ENCODE data around the gene PRKACA. TPM values are rescaled to one million over a fixed set of nuclear protein-coding genes. Genes with fewer than 3 reads are reported as not detected.

The PRKACA gene
- total RNA-seq (10 to 100 TPM; 35.2 to 38.5 TPM), total RNA-seq (9.1 to 9.4 reads per million in 2 donors)

DNA sequence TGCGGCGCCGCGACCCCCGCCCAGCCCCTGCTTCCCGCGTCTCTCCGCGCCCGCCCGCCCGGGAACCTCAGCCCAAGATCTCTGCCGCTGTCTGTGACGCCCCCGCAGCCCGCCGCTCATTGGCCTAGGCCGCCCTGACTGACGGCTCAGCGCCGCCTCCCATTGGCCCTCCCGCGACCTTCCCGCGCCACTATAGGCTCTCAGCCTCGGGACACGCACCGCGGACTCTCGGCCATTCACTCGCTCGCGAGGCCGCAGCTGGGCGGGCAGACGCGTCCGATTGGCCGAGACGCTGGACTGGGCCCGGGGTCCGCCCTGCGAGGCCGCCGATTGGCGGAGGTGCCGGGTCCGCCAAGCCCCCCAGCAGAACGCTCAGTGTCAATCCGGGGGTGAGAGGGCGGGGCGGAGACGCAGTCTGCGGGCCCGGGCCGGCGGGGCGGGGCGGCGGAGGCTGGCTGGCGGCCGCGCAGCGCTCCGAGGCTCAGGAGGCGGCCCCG is at the start of gene PRKACA:
Gene PRKACA (minus strand): TSS at position 95 of the 497 bp plus-strand sequence. CDS start 215 bp downstream, outside the sequence.
- DNase-seq = peak; percentile 96 to 98 (median 98)
- no peaks in the 10 kb centered on the region for H3K9me3 ChIP-seq (ENCODE audit: control insufficient read depth, low read length, poor library complexity, severe bottlenecking)
- Mint-ChIP-seq H3K4me1 (peaks cover 35% of the 10 kb centered on the region), H3K36me3 (ENCODE audit: low read depth) (no peaks in the 10 kb centered on the region), H3K27ac (peak within 1 kb of the TSS; percentile 91), H3K4me3 (peak within 1 kb of the TSS; percentile 97), H3K27me3 (no peaks in the 10 kb centered on the region)
- ATAC-seq = peak; percentile 95

DNA sequence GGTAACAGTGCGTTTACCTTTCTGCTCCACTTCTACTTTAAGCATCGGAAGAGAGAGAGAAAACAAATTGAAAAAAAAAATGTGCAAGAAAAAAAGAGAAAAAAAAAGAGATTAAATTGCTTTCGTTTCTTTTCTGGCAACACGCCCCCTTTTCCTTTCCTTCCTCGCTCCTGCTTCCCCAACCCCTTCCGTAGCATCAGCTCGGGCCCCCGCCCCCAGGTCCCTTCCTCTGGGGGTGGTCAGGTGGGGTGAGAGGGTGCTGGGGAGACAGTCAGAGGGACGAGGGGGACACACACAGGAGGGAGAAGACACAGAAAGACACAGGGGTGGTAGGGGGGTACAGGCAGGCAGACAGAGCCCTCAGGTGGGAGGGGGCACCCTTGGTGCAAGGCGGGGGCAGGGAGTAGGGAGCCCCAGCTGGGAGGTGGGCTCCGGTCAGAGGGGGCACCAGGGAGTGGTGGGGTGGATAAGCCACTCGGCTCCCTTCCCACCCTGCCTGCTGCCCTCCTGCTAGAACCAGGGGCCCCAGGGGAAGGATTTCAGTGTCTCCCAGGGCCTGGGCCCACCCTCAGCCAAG is 49.5 kb upstream of the PRKACA start:
- ATAC-seq (peak; percentile 29), DNase-seq (no peak)
- peaks cover 30% of the 10 kb centered on the region for H3K4me1 Mint-ChIP-seq
- peak overlapping the region; percentile 93 for H3K4me3 Mint-ChIP-seq
- no peaks in the 10 kb centered on the region for H3K27me3 Mint-ChIP-seq
- peaks cover 6% of the 10 kb centered on the region for H3K36me3 Mint-ChIP-seq (ENCODE audit: low read depth)
- H3K9me3 ChIP-seq (ENCODE audit: control insufficient read depth, low read length, poor library complexity, severe bottlenecking) = no peaks in the 10 kb centered on the region
- H3K27ac Mint-ChIP-seq = peak overlapping the region; percentile 93

DNA sequence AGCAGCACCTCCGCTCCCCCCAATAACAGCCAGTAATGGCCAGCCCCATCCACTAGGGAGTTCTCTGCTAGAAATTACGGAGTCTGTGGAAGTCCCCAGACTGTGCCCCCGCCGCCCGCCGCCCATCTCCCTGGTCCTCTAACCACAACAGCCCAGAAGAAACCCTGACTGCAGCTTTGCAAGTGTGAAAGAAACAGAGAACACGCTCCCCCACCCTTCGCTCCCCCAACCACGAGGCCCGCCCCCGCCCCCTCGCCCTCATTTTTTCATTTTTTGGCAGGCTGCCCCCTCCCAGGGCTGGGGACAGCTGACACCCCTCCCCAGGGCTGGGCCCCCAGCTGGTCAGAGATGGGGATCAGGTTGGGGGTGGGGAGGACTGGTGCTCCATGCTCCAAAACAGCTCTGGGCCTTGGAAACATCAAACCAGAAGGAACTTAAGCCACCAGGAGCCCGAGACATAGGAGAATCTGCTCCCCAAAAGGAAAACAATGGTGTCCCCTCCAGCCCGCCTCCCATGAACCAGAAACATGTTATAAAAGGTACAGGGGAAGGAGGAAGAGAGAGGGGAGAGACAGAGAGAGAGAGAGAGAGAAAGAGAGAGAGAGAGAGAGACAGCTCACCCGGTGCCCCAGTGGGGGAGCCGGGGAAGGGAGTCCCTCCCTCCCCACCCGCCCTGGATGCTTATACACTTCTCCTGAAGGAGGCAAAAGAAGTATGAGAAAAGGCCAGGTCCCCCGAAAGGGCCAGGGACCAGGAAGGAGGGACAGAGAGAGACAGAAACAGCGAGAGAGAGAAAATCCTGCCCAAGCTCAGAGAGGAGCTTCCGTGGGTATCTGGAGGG is 48.6 kb upstream of the PRKACA start:
- peak overlapping the region; percentile 93 for H3K27ac Mint-ChIP-seq
- ATAC-seq = peak; percentile 42

DNA sequence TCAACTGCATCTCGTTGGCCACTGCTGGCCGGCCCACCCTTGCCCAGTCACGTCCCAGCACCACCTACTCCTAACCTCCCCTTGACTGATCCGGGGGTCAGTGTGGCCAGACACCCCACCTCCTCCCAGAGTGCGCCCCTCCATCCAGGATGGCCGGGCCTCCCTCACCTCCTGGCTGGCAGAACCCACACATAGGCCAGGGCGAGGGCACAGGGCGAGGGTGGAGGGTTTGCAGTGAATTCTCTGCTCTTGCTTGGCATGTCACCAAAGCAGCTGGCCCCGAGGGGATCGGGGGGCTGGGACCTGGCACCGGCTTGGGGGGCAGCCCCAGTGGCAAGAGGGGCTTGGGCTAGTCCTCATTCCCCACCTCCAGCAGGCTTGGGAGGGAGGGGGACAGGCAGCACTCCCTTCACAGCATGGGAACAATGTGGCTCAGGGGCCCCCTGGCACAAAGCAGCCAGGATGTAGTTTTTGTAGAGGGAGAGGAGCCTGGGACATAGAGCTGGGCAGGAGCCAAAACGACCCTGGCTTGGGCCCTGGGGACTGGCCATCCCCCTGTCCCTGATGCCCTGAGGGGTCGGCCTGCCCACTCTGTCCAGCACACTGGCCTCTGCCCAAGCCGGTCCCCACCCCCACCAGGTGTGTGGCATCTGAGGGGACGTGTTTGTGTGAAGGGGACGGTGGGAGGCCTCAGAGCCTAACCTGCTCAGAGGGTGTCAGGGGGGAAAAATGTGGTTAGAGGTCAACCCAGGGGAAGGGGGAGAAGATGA is 47.3 kb upstream of the PRKACA start:
- DNase-seq (no peak), ATAC-seq (no peak)
- no peak overlapping the region for H3K27ac Mint-ChIP-seq
- H3K4me3 Mint-ChIP-seq = no peak overlapping the region
- H3K9me3 ChIP-seq (ENCODE audit: control insufficient read depth, low read length, poor library complexity, severe bottlenecking) = no peaks in the 10 kb centered on the region
- peaks cover 2% of the 10 kb centered on the region for H3K36me3 Mint-ChIP-seq (ENCODE audit: low read depth)
- peaks cover 26% of the 10 kb centered on the region for H3K4me1 Mint-ChIP-seq
- H3K27me3 Mint-ChIP-seq = no peaks in the 10 kb centered on the region

More for the DNA sequence above, 48.6 kb upstream of the PRKACA start:
- Mint-ChIP-seq H3K4me1 (peaks cover 30% of the 10 kb centered on the region), H3K27me3 (no peaks in the 10 kb centered on the region), H3K36me3 (ENCODE audit: low read depth) (peaks cover 6% of the 10 kb centered on the region), H3K4me3 (peak overlapping the region; percentile 93)
- H3K9me3 ChIP-seq (ENCODE audit: control insufficient read depth, low read length, poor library complexity, severe bottlenecking) = no peaks in the 10 kb centered on the region
- DNase-seq = no peak

DNA sequence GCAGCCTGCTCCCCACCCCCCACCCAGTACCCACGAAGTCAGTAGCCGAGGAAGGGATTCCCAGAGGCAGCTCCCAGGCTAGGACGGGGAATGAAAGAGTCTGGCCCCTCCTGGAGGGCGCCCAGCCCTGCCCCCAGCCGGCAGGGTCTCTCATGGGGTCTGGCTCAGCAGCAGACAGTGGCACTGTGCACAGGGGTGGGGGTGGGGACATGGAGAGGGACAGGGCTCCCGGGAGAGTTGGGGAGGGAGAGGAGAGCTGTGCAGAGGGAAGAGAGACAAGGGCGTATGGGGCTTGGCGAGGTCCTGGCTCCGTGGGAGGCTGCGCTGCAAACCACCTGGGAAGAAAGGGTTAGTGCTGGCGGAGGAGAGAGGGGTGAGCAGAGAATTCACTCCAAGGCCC is 46.5 kb upstream of the PRKACA start:
- ATAC-seq (no peak), DNase-seq (no peak)
- Mint-ChIP-seq H3K36me3 (ENCODE audit: low read depth) (no peaks in the 10 kb centered on the region), H3K27ac (peak overlapping the region; percentile 41), H3K4me3 (no peak overlapping the region), H3K4me1 (peaks cover 25% of the 10 kb centered on the region), H3K27me3 (no peaks in the 10 kb centered on the region)
- no peaks in the 10 kb centered on the region for H3K9me3 ChIP-seq (ENCODE audit: control insufficient read depth, low read length, poor library complexity, severe bottlenecking)

DNA sequence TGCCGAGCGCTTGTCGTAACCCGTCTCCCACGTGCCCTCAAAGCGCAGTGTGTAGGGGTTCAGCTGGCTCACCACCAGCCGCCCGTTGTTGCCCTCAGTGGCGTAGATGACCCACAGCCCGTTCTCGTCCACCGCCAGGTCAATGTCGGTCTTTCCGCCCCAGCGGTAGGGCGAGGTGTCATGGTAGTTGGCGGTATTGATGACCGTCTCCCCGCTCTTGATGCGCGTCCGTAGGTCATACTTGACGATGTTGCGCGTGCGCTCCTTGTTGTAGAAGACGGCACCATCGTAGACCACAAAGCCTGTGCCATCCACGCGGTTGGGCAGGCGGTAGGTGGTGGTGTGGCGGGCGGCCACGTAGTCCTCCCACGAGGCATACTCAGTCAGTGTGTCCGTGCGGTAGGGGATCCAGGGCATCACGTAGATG is 45.3 kb upstream of the PRKACA start:
- Mint-ChIP-seq H3K27me3 (no peaks in the 10 kb centered on the region), H3K27ac (no peak overlapping the region), H3K36me3 (ENCODE audit: low read depth) (no peaks in the 10 kb centered on the region), H3K4me3 (no peak overlapping the region), H3K4me1 (peaks cover 17% of the 10 kb centered on the region)
- no peaks in the 10 kb centered on the region for H3K9me3 ChIP-seq (ENCODE audit: control insufficient read depth, low read length, poor library complexity, severe bottlenecking)
- ATAC-seq (no peak), DNase-seq (no peak)

DNA sequence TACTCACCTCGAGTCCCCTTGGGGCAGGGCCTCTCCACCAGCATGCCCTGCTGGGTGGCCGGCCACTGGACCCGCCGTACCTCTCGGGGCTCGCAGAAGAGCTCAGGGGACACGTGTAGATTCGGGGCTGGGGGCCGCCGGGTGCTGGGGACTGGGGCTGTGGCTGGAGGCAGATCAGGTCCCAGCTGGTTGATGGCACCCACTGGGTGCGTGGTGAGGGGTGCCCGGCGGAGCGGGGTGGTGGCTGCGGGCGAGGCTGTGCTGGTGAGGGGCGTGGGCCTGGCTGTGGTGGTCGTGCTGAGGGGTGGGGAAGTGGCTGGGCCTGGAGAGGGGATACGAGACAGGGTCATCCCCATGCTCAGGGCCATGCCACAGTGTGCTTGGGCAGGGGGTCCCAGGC is 43.7 kb upstream of the PRKACA start:
- H3K27ac Mint-ChIP-seq = no peak overlapping the region
- no peak for ATAC-seq

DNA sequence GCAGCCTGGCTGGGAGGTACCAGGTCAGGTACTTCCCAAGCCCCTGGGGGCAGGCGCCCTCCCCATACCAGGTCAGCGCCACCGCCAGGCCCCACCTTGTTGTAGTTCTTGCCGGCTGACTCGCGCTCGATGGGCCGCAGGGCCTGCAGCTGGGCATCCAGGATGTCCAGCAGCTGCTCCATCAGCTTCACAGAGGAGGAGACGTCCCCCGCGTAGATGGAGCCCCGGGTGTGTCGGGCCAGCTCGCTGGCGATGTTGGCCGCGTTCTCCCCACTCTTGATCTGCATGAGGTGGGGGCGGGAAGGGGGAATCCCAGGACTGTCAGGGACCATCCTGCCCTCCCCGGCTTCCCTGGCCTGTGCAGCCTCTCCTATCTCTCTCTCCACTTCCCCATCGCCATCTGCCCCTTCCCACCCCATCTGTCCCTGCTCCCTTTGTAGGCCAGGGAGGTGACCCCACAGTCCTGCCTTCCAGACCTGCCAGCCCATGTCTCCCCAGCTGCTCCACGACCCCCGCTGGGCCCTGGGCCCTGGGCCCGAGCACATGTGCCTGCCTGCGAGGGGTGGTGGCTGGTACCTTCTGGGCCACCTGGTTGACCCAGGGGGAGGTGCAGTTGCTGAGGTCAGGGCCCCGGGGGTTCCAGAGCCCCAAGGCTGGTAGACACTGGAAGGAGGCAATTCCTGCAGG is 42.6 kb upstream of the PRKACA start:
- Mint-ChIP-seq H3K36me3 (ENCODE audit: low read depth) (peaks cover 2% of the 10 kb centered on the region), H3K4me1 (peaks cover 2% of the 10 kb centered on the region), H3K4me3 (no peak overlapping the region), H3K27ac (no peak overlapping the region), H3K27me3 (no peaks in the 10 kb centered on the region)
- no peaks in the 10 kb centered on the region for H3K9me3 ChIP-seq (ENCODE audit: control insufficient read depth, low read length, poor library complexity, severe bottlenecking)
- ATAC-seq (no peak), DNase-seq (no peak)

More for the DNA sequence above, 43.7 kb upstream of the PRKACA start:
- DNase-seq = no peak
- Mint-ChIP-seq H3K4me3 (no peak overlapping the region), H3K4me1 (peaks cover 5% of the 10 kb centered on the region), H3K27me3 (no peaks in the 10 kb centered on the region), H3K36me3 (ENCODE audit: low read depth) (peaks cover 2% of the 10 kb centered on the region)
- H3K9me3 ChIP-seq (ENCODE audit: control insufficient read depth, low read length, poor library complexity, severe bottlenecking) = no peaks in the 10 kb centered on the region

DNA sequence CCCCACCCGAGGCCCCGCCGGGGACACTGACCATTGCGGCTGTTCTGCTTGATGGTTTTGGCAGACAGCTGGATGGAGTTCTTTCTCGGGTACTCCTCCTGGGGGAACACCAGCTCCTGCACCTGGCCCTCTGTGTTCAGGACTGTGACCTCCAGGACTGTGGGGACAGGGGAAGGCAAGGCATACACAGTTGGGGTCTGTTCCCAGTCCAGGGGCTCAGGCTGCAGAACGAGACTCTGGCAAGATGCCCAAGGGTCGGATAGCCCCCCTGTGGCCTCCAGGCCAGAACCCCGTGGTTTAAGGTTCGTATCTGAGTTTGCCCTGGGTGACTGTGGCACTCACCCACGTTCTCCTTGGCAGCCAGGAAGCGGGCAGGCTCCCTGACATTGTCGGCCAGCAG is 41.5 kb upstream of the PRKACA start:
- Mint-ChIP-seq H3K27me3 (no peaks in the 10 kb centered on the region), H3K4me1 (no peaks in the 10 kb centered on the region), H3K4me3 (no peak overlapping the region), H3K36me3 (ENCODE audit: low read depth) (peaks cover 2% of the 10 kb centered on the region), H3K27ac (no peak overlapping the region)
- ATAC-seq (no peak), DNase-seq (no peak)
- H3K9me3 ChIP-seq (ENCODE audit: control insufficient read depth, low read length, poor library complexity, severe bottlenecking) = no peaks in the 10 kb centered on the region

DNA sequence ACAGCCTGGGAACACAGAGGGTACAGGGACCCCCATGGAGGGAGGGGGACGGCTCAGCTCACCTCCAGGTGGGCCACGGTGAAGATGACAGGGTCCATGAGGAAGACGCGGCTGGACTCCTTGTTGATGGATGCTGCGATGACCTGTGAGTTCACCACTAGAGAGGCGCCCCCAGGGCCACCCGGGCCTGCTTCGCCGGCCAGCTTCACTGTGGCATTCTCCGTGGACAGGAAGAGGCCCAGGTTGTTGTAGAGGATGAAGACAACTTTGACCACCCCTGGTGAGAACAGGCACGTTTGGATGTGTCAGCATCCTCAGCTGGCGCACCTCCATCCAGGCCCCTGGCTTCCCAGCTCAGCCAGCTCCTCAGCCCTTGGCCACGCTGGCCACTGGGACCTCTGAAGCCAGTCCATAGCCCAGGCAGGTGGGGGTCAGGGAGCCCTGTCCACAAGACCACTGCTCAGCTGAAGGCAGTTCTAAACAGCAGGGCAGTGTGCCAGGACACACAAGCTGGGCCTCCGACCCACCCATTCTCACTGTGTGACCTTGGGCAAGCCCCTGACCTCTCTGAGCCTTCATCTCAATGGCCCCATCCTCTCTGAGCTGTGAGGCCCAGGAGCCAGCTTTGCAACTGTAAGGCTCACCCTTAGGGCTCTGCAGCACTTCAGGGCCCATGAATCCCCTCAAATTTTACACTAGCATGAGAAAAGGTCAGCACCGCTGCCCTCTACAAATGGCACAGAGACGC is 40.9 kb upstream of the PRKACA start:
- Mint-ChIP-seq H3K27me3 (no peaks in the 10 kb centered on the region), H3K4me3 (no peak overlapping the region), H3K4me1 (no peaks in the 10 kb centered on the region), H3K36me3 (ENCODE audit: low read depth) (peaks cover 2% of the 10 kb centered on the region), H3K27ac (no peak overlapping the region)
- no peak for DNase-seq
- ATAC-seq = no peak
- H3K9me3 ChIP-seq (ENCODE audit: control insufficient read depth, low read length, poor library complexity, severe bottlenecking) = no peaks in the 10 kb centered on the region

DNA sequence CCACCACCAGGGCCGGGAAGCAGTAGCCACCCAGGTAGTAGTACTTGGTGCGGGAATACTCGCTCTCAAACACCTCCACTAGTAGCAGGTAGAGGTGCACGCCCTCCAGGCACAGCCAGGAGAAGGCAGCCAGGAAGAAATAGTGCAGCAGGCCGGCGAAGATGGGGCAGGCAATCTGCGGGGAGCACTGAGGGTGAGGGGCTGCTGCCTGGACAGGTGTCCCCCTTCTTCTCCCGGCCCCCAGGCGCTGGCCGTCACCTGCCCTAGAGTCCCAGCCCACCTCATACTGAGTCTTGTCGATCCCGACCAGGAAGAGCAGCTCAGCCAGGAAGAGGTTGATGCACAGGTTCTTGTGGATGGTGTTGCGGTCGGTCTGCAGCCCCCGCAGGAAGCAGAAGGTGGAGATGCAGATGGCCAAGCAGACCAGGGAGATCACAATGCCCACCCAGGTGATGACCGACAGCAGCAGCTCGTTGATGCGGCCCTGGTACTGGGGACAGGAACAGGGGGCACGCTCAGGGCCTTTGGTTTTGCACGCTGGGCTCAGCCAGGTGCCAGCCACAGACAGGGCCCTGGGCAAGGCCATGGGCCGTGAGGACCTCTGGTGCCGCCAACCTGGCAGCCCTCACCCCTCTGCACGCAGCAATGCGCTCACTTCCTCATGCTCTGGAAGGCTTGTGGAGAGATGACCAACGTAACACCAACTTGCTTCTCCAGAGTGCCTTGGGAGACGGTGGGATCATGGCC is 39.6 kb upstream of the PRKACA start:
- DNase-seq = no peak
- no peak overlapping the region for H3K27ac Mint-ChIP-seq
- peaks cover 2% of the 10 kb centered on the region for H3K36me3 Mint-ChIP-seq (ENCODE audit: low read depth)

DNA sequence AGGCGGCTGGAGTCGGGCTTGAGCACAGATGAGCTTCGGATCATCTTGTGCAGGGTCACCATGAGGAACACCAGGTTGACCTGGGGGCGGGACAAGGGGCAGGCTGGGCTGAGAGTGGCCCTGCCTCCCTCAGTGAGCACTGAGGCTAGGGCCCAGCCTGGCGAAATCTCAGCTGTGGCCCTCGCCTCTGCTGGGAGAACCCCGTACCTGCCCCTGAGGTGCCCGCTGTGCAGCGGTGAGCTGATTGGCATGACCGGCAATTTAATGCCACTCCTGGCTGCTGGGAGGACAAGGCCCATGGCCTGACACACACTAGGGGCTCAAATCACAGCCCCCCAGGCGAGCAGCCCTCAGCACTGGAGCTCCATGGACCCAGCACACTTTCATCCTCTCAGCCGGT is 38.6 kb upstream of the PRKACA start:
- H3K9me3 ChIP-seq (ENCODE audit: control insufficient read depth, low read length, poor library complexity, severe bottlenecking) = no peaks in the 10 kb centered on the region
- no peak for DNase-seq
- H3K36me3 Mint-ChIP-seq (ENCODE audit: low read depth) = peaks cover 2% of the 10 kb centered on the region
- ATAC-seq = no peak
- H3K27me3 Mint-ChIP-seq = no peaks in the 10 kb centered on the region
- peaks cover 4% of the 10 kb centered on the region for H3K4me1 Mint-ChIP-seq
- no peak overlapping the region for H3K4me3 Mint-ChIP-seq
- no peak overlapping the region for H3K27ac Mint-ChIP-seq

More for the DNA sequence above, 39.6 kb upstream of the PRKACA start:
- no peak for ATAC-seq
- Mint-ChIP-seq H3K27me3 (no peaks in the 10 kb centered on the region), H3K4me1 (peaks cover 2% of the 10 kb centered on the region), H3K4me3 (no peak overlapping the region)
- H3K9me3 ChIP-seq (ENCODE audit: control insufficient read depth, low read length, poor library complexity, severe bottlenecking) = no peaks in the 10 kb centered on the region

Measured in T-helper 17 cell (primary cell).